Measurements from ENCODE around the gene PDE2A.
A peak's percentile ranks its signal among the peaks of the same experiment; 100 is the strongest.

The PDE2A gene

GRCh38 chr11:72598906-72599305 is 75.3 kb downstream of the PDE2A start:
- TF ChIP-seq CTCF (IDR thresholded peaks at IDR 0.05; ENCODE audit: insufficient read depth, low read length, poor library complexity, severe bottlenecking) = peak; percentile 18

DNA sequence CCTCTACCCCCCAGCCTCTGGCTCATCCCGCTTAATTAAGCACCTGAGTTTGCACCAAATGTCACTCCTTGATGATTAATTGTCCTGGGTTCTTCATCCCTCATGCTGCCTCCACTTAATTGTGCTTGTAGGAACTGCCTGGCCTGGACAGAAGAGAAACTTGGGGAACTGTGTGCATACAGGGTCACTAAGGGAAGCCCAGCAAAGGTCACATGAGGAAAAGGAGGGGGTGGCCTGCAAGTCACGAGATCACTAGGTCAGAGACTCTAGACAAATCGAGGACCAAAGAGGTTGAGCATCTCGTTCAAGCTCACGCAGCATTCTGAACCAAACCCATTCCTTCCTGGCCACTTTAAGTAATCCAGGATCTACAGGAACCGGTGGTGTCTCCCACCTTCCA is 75.8 kb downstream of the PDE2A start:
- no peak overlapping the region for H3K4me3 ChIP-seq (replicated peaks; ENCODE audit: low read depth, low read length)
- no peak for TF ChIP-seq CTCF (IDR thresholded peaks at IDR 0.05; ENCODE audit: insufficient read depth, low read length, poor library complexity, severe bottlenecking)
- no peaks in the 10 kb centered on the region for H3K36me3 ChIP-seq (ENCODE audit: control insufficient read depth, insufficient read depth, low read length)
- no peaks in the 10 kb centered on the region; the same call in none of the 2 replicates for H3K27me3 ChIP-seq (replicated peaks; ENCODE audit: control insufficient read depth, insufficient read depth, low read length)
- DNase-seq (ENCODE audit: extremely low read depth, insufficient read length) = no peak

More at GRCh38 chr11:72598906-72599305, 75.3 kb downstream of the PDE2A start:
- H3K36me3 ChIP-seq (ENCODE audit: control insufficient read depth, insufficient read depth, low read length) = no peaks in the 10 kb centered on the region
- no peaks in the 10 kb centered on the region; the same call in none of the 2 replicates for H3K27me3 ChIP-seq (replicated peaks; ENCODE audit: control insufficient read depth, insufficient read depth, low read length)
- DNase-seq (ENCODE audit: extremely low read depth, insufficient read length) = no peak
- no peak overlapping the region for H3K4me3 ChIP-seq (replicated peaks; ENCODE audit: low read depth, low read length)

- Histone ChIP-seq H3K4me3 (replicated peaks; ENCODE audit: low read depth, low read length) (no peak overlapping the region), H3K36me3 (ENCODE audit: control insufficient read depth, insufficient read depth, low read length) (no peaks in the 10 kb centered on the region), H3K27me3 (replicated peaks; ENCODE audit: control insufficient read depth, insufficient read depth, low read length) (no peaks in the 10 kb centered on the region; the same call in none of the 2 replicates)
- no peak for DNase-seq (ENCODE audit: extremely low read depth, insufficient read length)
- no peak for TF ChIP-seq CTCF (IDR thresholded peaks at IDR 0.05; ENCODE audit: insufficient read depth, low read length, poor library complexity, severe bottlenecking)
Measured at GRCh38 chr11:72597721-72598120, 76.5 kb downstream of the PDE2A start.

DNA sequence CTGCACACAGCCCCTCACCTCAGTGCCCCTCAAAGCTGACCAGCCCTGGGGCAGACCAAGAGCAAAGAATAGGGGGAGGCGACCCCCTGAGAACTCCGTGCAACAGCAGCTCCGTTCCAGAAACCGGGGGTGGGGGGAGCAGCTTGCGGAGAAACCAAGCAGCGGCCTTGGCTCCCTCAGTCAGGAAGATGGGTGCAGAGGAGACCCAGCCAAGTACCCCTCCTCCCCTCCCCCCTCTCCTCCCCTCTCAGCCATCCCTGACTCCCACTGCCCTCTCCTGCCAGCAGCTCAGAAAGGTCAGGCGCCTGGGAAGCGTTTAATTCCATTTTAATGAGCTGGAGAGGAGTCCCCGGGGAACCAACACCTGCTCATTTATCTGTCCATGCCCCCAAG is 78.9 kb downstream of the PDE2A start:
- no peak for TF ChIP-seq CTCF (IDR thresholded peaks at IDR 0.05; ENCODE audit: insufficient read depth, low read length, poor library complexity, severe bottlenecking)
- peaks cover 1% of the 10 kb centered on the region for H3K27me3 ChIP-seq (replicated peaks; ENCODE audit: control insufficient read depth, insufficient read depth, low read length)
- H3K4me3 ChIP-seq (replicated peaks; ENCODE audit: low read depth, low read length) = no peak overlapping the region
- DNase-seq (ENCODE audit: extremely low read depth, insufficient read length) = no peak
- H3K36me3 ChIP-seq (ENCODE audit: control insufficient read depth, insufficient read depth, low read length) = no peaks in the 10 kb centered on the region

DNA sequence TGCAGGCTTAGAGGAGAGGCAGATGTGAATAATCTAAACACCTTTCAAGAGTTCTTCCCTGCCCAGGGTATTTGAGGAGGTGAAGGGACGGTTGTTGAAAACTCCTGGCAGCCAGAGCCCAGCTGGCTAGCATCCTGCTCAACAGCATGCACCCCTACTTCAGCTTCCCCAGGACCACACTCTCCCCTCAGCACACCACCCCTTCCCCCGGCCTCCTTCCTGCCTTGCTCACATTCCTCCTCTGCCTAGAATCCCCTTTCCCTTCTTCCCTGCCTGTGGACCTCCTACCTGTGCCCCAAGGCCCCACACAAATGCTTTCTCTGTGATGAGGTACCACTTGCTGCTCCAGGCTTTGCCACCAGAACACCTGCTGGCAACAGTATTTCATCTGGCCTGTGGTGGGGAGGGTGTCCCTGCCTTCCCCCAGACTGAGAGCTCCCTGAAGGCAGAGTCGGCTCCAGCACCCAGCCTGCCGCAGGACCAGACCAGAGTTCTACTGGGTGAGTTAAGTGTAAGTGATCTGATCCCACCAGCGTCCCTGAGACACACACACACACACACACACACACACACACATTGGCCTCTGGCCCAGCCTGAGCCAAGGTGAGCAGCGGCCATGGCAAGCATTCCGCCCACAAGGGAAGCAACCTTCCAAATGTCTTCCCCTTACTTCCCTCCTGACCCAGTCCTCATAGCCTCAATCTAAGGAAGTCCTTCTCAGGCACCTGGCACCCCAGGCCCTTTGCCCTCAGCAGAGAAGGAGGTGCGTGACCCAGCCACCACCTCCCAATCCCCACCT is 79.5 kb downstream of the PDE2A start:
- TF ChIP-seq CTCF (IDR thresholded peaks at IDR 0.05; ENCODE audit: insufficient read depth, low read length, poor library complexity, severe bottlenecking) = no peak
- H3K27me3 ChIP-seq (replicated peaks; ENCODE audit: control insufficient read depth, insufficient read depth, low read length) = peaks cover 1% of the 10 kb centered on the region
- no peak overlapping the region for H3K4me3 ChIP-seq (replicated peaks; ENCODE audit: low read depth, low read length)
- no peaks in the 10 kb centered on the region for H3K36me3 ChIP-seq (ENCODE audit: control insufficient read depth, insufficient read depth, low read length)
- DNase-seq (ENCODE audit: extremely low read depth, insufficient read length) = no peak
